Tibial artery (tissue), 4 donors: ENCODE results near the gene FARS2.

ENCODE experiments used
- DNase-seq, 2 donors: peaks; one replicate each; pipeline ENCODE4 v3.0.0-alpha.2; 2019
- H3K27ac ChIP-seq, 2 donors: fragments of 200-600 bp; sonication (generic) in 1 of 2; 1 replicate in 1 of 2; 2 replicates in 1 of 2; pipeline ENCODE4 v1.5.1; 2018 to 2019; ENCODE audit warnings: mild to moderate bottlenecking in 1 of 2
- H3K27me3 ChIP-seq, 2 donors: fragments of 200-600 bp; sonication (generic) in 1 of 2; one replicate each; pipeline versions ENCODE4 v1.5.1 to v1.6.0; 2016 to 2019
- H3K36me3 ChIP-seq, 3 donors: fragments of 200-600 bp; sonication (generic) in 2 of 3; one replicate each; pipeline ENCODE4 v1.5.1; 2016 to 2019; ENCODE audit warnings: mild to moderate bottlenecking in 2 of 3
- H3K4me1 ChIP-seq, 4 donors: fragments of 200-600 bp; sonication (generic) in 2 of 4; 1 replicate in 3 of 4; 2 replicates in 1 of 4; pipeline ENCODE4 v1.5.1; 2016 to 2019
- H3K4me3 ChIP-seq, 2 donors: fragments of 200-600 bp; sonication (generic) in 1 of 2; 1 replicate in 1 of 2; 2 replicates in 1 of 2; pipeline ENCODE4 v1.5.1; 2018 to 2019; ENCODE audit warnings: mild to moderate bottlenecking in 2 of 2
- H3K9me3 ChIP-seq, 3 donors: fragments of 200-600 bp; sonication (generic) in 1 of 3; one replicate each; pipeline ENCODE4 v1.5.1; 2016 to 2019
- intact Hi-C: fragments of 100-400 bp; cut with DNase I; formaldehyde crosslinking; loops from one replicate; pipeline ENCODE4 v1.15.0; 2023; ENCODE audit warnings: low total_unique reads
- TF ChIP-seq, protein P1 (sequence below), 2 experiments: fragments of 200-600 bp in 1 of 2; fragments of 450-650 bp in 1 of 2; IDR thresholded peaks; one replicate each; pipeline ENCODE4 v1.5.1; 2017 to 2019; ENCODE audit warnings: antibody characterized with exemption in 2 of 2, mild to moderate bottlenecking in 1 of 2, moderate library complexity in 1 of 2

Gene FARS2

GRCh38 chr6:5507131-5507681, 245.9 kb downstream of the FARS2 start:
- Histone ChIP-seq H3K27me3 (no peaks in the 10 kb centered on the region), H3K27ac (no peak overlapping the region), H3K4me1 (no peaks in the 10 kb centered on the region), H3K36me3 (no peaks in the 10 kb centered on the region), H3K9me3 (no peaks in the 10 kb centered on the region), H3K4me3 (no peak overlapping the region)
- intact Hi-C loops = no loop called here
- TF ChIP-seq, protein P1, sequence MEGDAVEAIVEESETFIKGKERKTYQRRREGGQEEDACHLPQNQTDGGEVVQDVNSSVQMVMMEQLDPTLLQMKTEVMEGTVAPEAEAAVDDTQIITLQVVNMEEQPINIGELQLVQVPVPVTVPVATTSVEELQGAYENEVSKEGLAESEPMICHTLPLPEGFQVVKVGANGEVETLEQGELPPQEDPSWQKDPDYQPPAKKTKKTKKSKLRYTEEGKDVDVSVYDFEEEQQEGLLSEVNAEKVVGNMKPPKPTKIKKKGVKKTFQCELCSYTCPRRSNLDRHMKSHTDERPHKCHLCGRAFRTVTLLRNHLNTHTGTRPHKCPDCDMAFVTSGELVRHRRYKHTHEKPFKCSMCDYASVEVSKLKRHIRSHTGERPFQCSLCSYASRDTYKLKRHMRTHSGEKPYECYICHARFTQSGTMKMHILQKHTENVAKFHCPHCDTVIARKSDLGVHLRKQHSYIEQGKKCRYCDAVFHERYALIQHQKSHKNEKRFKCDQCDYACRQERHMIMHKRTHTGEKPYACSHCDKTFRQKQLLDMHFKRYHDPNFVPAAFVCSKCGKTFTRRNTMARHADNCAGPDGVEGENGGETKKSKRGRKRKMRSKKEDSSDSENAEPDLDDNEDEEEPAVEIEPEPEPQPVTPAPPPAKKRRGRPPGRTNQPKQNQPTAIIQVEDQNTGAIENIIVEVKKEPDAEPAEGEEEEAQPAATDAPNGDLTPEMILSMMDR (IDR thresholded peaks at IDR 0.05) = no peak
- DNase-seq = no peak

DNA sequence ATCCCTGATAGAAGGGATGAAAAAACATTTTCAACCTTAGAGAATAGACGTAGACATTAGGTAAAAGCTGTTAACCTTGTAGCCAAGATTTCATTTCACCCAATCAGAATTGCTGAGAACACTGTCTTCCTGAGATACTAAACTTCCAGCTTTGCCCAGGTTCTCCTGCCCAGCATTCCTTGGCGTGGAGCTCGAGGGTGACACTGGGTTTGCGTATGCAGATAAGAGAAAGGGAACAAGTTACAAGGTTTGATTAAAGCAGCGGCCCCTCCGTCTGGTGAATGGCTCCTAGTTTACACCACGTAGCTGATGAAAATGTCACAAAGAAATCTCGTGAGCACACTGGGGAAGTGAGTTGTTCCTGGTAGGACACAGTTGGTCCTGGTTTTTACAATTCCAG, 247.8 kb downstream of the FARS2 start:
- H3K27ac ChIP-seq = no peak overlapping the region
- DNase-seq = no peak
- H3K9me3 ChIP-seq = no peaks in the 10 kb centered on the region
- TF ChIP-seq, protein P1 (IDR thresholded peaks at IDR 0.05) = no peak
- H3K4me3 ChIP-seq = no peak overlapping the region
- H3K4me1 ChIP-seq = no peaks in the 10 kb centered on the region
- no peaks in the 10 kb centered on the region for H3K36me3 ChIP-seq
- intact Hi-C loops = no loop called here
- H3K27me3 ChIP-seq = no peaks in the 10 kb centered on the region

DNA sequence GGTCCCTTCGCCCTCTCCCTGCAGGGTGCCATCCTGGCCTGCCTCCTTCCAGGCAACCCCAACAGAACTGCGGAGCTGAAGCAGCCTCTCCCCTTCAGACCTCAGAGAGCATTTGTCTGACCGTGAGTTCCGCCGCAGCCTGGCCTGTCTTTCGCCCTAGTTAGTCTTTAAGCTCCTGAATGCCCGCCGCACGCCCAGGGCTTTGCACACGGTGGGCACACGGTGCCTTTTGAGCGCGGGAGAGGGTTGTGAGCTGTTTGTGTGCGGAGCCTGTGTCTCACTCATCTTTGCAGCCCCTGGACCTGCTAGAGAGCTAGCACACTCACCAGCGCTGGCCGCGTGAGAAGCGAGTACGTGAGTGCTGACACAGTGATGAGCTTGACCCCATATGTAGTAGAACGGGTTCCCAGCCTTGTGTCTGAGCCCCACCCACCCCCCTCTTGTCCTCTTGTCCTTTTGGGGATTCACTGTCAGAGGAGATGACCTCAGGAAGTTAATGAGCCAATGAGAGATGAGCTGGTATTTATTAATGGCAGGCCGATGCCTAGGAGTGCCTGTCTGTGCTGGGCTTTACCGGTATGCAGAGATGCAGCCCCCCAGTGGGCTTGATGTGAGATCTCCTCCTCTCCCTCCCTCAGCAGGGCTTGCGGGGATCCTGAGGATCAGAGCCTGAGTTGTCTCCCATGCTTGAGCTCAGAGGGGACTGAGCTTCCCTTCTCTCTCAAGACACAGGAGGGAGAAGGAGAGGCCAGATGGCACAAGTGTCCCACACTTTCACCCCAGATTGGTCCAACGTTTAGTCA, 249.2 kb downstream of the FARS2 start:
- no peak overlapping the region for H3K4me3 ChIP-seq
- H3K4me1 ChIP-seq = no peaks in the 10 kb centered on the region
- H3K9me3 ChIP-seq = no peaks in the 10 kb centered on the region
- intact Hi-C loops = no loop called here
- H3K27me3 ChIP-seq = no peaks in the 10 kb centered on the region
- H3K36me3 ChIP-seq = no peaks in the 10 kb centered on the region
- DNase-seq = no peak
- no peak overlapping the region for H3K27ac ChIP-seq
- TF ChIP-seq, protein P1 (IDR thresholded peaks at IDR 0.05) = no peak

- Histone ChIP-seq H3K36me3 (no peaks in the 10 kb centered on the region), H3K27me3 (no peaks in the 10 kb centered on the region), H3K9me3 (no peaks in the 10 kb centered on the region), H3K27ac (no peak overlapping the region), H3K4me1 (no peaks in the 10 kb centered on the region), H3K4me3 (no peak overlapping the region)
- no peak for DNase-seq
- TF ChIP-seq, protein P1 (IDR thresholded peaks at IDR 0.05) = no peak
- intact Hi-C loops = no loop called here
These were observed 250.6 kb downstream of the FARS2 start for GRCh38 chr6:5511954-5512353.

DNA sequence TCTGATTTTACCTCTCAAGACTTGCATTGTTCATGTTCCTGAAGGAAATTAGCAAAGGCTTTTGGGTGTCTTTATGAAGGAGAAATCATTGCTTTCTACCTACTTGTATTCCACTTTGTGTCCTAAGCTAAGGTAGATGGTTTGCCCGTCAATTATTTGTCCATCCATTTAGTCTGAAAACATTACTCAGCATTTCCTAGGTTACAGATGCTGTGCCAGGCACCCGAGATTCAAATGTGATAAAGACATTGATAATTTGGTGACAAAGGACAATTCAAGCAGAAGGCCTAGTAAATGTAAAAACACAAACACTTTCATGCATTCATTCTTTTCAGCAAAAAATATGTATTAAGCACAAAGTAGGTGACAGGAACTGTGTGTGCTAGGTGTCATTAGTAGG, 251.1 kb downstream of the FARS2 start:
- Histone ChIP-seq H3K4me3 (no peak overlapping the region), H3K9me3 (no peaks in the 10 kb centered on the region), H3K36me3 (no peaks in the 10 kb centered on the region), H3K27me3 (no peaks in the 10 kb centered on the region), H3K27ac (no peak overlapping the region), H3K4me1 (no peaks in the 10 kb centered on the region)
- DNase-seq = no peak
- TF ChIP-seq, protein P1 (IDR thresholded peaks at IDR 0.05) = no peak
- intact Hi-C loops = no loop called here
